Coronary artery (tissue), 2 donors: ENCODE results near the gene CLRN2.

ENCODE experiments used
- DNase-seq: peaks from one replicate; pipeline ENCODE4 v3.0.0-alpha.2; 2017; ENCODE audit warnings: low spot score
- H3K27ac ChIP-seq, 2 donors: fragments of 200-600 bp; sonication (generic); one replicate each; pipeline ENCODE4 v1.5.1; 2016 to 2019
- H3K4me3 ChIP-seq: fragments of 200-600 bp; sonication (generic); 2 replicates; pipeline ENCODE4 v1.5.1; 2016; ENCODE audit warnings: mild to moderate bottlenecking, moderate library complexity
- TF ChIP-seq, protein P1 (sequence below): fragments of 200-600 bp; sonication (generic); IDR thresholded peaks from one replicate; pipeline ENCODE4 v1.5.1; 2019; ENCODE audit warnings: antibody characterized with exemption

CLRN2 gene

DNA sequence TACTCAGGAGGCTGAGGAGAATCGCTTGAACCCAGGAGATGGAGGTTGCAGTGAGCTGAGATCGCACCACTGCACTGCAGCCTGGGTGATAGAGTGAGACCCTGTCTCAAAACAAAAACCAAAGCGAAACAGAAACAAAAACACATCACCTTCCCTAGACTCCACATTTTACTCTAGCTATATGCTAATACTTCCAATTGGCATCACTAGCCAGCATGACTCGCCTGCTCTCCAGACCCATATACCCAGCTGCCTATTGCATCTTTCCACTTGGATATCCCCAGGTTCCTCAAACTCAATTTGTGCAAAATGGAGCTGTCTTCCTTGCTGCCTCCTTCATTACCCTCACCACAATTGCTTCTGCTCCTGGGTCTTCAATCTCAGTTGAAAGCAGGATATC, 39.6 kb downstream of the CLRN2 start:
- no peak overlapping the region for H3K4me3 ChIP-seq
- TF ChIP-seq, protein P1, sequence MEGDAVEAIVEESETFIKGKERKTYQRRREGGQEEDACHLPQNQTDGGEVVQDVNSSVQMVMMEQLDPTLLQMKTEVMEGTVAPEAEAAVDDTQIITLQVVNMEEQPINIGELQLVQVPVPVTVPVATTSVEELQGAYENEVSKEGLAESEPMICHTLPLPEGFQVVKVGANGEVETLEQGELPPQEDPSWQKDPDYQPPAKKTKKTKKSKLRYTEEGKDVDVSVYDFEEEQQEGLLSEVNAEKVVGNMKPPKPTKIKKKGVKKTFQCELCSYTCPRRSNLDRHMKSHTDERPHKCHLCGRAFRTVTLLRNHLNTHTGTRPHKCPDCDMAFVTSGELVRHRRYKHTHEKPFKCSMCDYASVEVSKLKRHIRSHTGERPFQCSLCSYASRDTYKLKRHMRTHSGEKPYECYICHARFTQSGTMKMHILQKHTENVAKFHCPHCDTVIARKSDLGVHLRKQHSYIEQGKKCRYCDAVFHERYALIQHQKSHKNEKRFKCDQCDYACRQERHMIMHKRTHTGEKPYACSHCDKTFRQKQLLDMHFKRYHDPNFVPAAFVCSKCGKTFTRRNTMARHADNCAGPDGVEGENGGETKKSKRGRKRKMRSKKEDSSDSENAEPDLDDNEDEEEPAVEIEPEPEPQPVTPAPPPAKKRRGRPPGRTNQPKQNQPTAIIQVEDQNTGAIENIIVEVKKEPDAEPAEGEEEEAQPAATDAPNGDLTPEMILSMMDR = no peak
- no peak overlapping the region for H3K27ac ChIP-seq
- DNase-seq = no peak

GRCh38 chr4:17556498-17556897, 41.5 kb downstream of the CLRN2 start:
- DNase-seq = no peak
- TF ChIP-seq, protein P1 = no peak
- Histone ChIP-seq H3K27ac (no peak overlapping the region), H3K4me3 (no peak overlapping the region)

DNA sequence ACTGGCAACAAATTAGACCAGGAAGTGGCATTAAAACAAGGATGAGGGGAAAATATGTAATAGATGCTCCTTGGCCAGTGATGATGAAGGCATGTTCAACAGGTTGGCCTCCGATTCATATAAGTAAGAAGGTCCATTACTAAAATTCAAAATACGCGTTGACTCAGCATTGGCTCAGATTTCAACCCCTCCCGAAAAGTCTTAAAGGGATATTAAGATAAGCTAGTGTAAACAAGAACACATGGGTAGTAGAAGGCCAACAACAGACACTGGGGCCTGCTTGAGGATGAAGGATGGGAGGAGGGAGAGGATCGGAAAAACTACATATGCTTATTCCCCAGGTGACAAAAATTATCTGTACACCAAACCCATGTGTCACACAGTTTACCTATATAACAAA, 42.9 kb downstream of the CLRN2 start:
- Histone ChIP-seq H3K4me3 (no peak overlapping the region), H3K27ac (no peak overlapping the region)
- DNase-seq = no peak
- TF ChIP-seq, protein P1 = no peak

GRCh38 chr4:17558941-17559708, 44.2 kb downstream of the CLRN2 start:
- H3K27ac ChIP-seq = no peak overlapping the region
- no peak for DNase-seq
- TF ChIP-seq, protein P1 = no peak
- no peak overlapping the region for H3K4me3 ChIP-seq

DNA sequence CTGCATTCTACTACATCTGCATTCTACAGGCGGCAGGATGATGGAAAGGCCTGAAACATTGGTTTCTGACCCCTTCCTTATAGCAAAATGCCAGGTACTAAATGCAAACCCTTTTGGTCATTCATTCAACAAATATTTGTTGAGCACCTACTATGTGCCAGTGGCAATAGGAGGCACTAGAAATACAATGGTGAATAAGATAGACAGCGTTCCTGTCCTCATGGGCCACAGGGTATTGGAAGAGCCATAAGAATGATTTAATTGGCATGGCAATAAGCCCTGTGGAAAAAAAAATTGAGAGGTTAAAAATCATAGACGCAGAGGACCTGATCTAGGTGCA, 44.7 kb downstream of the CLRN2 start:
- Histone ChIP-seq H3K27ac (no peak overlapping the region), H3K4me3 (no peak overlapping the region)
- DNase-seq = no peak
- TF ChIP-seq, protein P1 = no peak

DNA sequence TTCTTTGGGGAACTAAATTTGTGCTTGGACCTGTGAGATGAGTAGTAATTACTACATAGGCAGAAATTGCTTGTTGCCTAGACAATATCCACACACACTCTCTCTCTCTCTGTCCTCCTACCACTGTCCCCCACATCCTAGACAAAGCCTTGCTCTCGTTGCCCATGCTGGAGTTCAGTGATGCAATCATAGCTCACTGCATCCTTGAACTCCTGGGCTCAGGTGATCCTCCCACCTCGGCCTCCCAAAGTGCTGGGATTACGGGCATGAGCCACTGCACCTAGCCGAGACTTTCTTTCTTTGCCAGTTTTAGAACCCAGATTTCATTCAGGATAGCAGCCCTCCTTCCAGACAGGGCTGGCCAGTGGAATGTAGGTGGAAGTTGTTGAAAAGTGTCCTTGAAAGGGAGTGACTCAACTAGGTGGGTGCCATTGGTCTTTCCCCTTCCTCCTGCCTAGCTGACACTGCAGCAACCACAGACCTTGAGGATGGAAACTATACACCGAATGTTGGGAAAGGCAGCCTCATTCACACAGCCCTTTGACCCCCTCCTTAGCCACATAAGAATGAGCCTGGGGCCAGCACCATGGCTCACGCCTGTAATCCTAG, 45.2 kb downstream of the CLRN2 start:
- H3K27ac ChIP-seq = no peak overlapping the region

More for the DNA sequence above, 45.2 kb downstream of the CLRN2 start:
- TF ChIP-seq, protein P1 = no peak
- peak; percentile 38 for DNase-seq
- H3K4me3 ChIP-seq = no peak overlapping the region
